Thoracic aorta (tissue), 2 donors: ENCODE results near the gene TRAK2. TPM values are rescaled to one million over a fixed set of nuclear protein-coding genes. Genes with fewer than 3 reads are reported as not detected.

Source experiments
- ATAC-seq: fragments of 150-250 bp; one replicate; pipeline ENCODE4 v1.8.0; 2017; ENCODE audit warnings: low read depth; ENCODE audit not compliant: insufficient number of reproducible peaks, low FRiP score
- DNase-seq: peaks from one replicate; pipeline ENCODE4 v3.0.0-alpha.2; 2020; ENCODE audit warnings: low spot score
- H3K27ac ChIP-seq, 2 donors: fragments of 200-600 bp; sonication (generic); 1 replicate in 1 of 2; 2 replicates in 1 of 2; pipeline ENCODE4 v1.5.1; 2016; ENCODE audit warnings: mild to moderate bottlenecking in 2 of 2, moderate library complexity in 2 of 2
- H3K27me3 ChIP-seq: fragments of 200-600 bp; sonication (generic); replicated peaks from 2 replicates; pipeline ENCODE4 v1.6.0; 2016; ENCODE audit warnings: mild to moderate bottlenecking; ENCODE audit not compliant: insufficient read depth
- H3K36me3 ChIP-seq: fragments of 200-600 bp; sonication (generic); one replicate; pipeline ENCODE4 v1.5.1; 2016
- H3K4me1 ChIP-seq, 2 donors: fragments of 200-600 bp; sonication (generic); 1 replicate in 1 of 2; 2 replicates in 1 of 2; pipeline versions ENCODE4 v1.5.1 to v1.6.0; 2016; ENCODE audit warnings: low read depth in 2 of 2, mild to moderate bottlenecking in 1 of 2; ENCODE audit not compliant: control insufficient read depth in 1 of 2
- H3K4me3 ChIP-seq: fragments of 200-600 bp; sonication (generic); 2 replicates; pipeline ENCODE4 v1.5.1; 2016; ENCODE audit warnings: mild to moderate bottlenecking
- H3K9me3 ChIP-seq: fragments of 200-600 bp; sonication (generic); 2 replicates; pipeline ENCODE4 v1.5.1; 2016
- total RNA-seq, 2 donors: library from RNA; depleted of rRNA; stranded (reverse); fragments of >200 nt; gene quantifications; one replicate each; pipeline versions ENCODE4 v1.1.0 to v1.2.3, GENCODE V29; 2016
- TF ChIP-seq, protein P1 (sequence below): fragments of 200-600 bp; sonication (generic); IDR thresholded peaks from one replicate; pipeline ENCODE4 v1.5.1; 2019; ENCODE audit warnings: antibody characterized with exemption

Gene TRAK2
- total RNA-seq, 2 donors from 2014 or later: 69.3 to 88.5 TPM

DNA sequence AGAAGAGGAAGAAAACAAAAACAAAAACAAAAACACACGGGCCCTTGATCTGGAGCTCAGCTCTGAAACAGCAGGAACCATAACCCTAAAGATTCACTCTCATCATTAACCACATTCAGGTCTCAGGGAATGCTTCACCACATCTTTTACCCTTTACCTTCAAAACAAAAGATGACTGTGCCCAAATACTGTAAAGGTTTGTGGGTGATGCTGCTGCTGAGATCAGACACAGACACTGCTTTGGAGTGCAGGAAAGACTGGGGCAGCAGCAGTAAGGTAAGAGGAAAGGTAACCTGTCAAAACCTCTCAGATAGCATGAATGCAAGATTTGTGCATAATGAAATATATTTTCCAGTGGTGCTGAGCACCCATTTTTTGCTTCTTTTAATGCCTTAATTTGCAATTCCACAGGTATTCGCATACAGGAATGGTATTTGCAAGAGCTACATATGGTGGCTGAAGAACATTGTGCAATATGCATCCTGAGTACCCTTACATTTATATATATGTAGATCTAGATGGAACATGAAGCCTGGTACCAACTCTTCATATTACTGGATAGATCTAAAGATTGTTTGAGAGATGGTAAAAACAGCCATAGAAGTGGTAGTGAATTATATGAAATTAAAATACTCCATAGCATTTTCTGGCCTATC is 90.1 kb downstream of the TRAK2 start:
- DNase-seq: no peak
- H3K4me1 ChIP-seq: peaks cover 3 to 8% of the 10 kb centered on the region in 2 donors
- H3K9me3 ChIP-seq: no peaks in the 10 kb centered on the region
- no peak for ATAC-seq
- no peaks in the 10 kb centered on the region for H3K27me3 ChIP-seq
- no peak overlapping the region for H3K4me3 ChIP-seq
- TF ChIP-seq, protein P1, sequence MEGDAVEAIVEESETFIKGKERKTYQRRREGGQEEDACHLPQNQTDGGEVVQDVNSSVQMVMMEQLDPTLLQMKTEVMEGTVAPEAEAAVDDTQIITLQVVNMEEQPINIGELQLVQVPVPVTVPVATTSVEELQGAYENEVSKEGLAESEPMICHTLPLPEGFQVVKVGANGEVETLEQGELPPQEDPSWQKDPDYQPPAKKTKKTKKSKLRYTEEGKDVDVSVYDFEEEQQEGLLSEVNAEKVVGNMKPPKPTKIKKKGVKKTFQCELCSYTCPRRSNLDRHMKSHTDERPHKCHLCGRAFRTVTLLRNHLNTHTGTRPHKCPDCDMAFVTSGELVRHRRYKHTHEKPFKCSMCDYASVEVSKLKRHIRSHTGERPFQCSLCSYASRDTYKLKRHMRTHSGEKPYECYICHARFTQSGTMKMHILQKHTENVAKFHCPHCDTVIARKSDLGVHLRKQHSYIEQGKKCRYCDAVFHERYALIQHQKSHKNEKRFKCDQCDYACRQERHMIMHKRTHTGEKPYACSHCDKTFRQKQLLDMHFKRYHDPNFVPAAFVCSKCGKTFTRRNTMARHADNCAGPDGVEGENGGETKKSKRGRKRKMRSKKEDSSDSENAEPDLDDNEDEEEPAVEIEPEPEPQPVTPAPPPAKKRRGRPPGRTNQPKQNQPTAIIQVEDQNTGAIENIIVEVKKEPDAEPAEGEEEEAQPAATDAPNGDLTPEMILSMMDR: no peak
- H3K27ac ChIP-seq: no peak overlapping the region
- H3K36me3 ChIP-seq: peaks cover 10% of the 10 kb centered on the region

DNA sequence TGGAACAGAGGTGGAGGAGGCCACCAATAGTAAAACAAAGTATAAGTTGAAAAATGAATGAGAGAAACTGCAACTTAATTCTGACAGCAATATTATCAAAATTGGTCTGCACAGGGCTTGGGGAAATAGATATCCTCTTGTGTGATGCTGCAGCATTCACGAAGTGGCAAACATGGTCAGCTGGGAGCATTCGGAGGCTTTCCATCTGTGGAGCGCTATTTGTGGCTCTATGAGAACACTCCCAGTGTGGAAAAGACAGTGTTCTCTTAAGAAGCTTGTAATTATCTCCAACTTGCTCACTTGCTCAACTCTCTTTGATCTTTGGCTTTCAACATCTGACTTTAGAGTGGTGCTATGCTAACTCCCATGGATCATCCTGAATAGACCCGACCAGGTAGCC is 91.0 kb downstream of the TRAK2 start:
- peaks cover 10% of the 10 kb centered on the region for H3K36me3 ChIP-seq
- H3K4me1 ChIP-seq: peaks cover 3 to 8% of the 10 kb centered on the region in 2 donors
- ATAC-seq (no peak), DNase-seq (no peak)
- no peaks in the 10 kb centered on the region for H3K27me3 ChIP-seq
- no peak overlapping the region for H3K27ac ChIP-seq
- TF ChIP-seq, protein P1: no peak
- no peak overlapping the region for H3K4me3 ChIP-seq
- no peaks in the 10 kb centered on the region for H3K9me3 ChIP-seq

DNA sequence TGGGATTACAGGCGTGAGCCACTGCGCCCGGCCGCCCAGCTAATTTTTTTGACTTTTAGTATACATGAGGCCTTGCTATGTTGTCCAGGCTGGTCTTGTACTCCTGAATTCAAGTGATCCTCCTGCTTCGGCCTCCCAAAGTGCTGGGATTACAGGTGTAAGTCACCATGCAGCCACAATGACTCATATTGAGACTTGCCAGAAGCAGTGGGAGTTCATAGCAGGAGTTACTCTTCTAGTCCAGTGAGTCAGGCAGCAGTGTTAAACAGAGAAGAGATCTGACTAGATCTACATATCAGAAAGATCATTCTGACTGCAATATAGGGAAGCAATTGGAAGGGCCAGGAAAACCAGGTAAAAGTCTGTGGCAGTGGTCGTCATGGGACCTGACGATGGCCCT is 92.6 kb downstream of the TRAK2 start:
- peaks cover 13% of the 10 kb centered on the region for H3K36me3 ChIP-seq
- no peak for ATAC-seq
- no peaks in the 10 kb centered on the region for H3K27me3 ChIP-seq
- no peak overlapping the region for H3K27ac ChIP-seq
- no peak for DNase-seq
- no peak overlapping the region for H3K4me3 ChIP-seq
- H3K9me3 ChIP-seq: no peaks in the 10 kb centered on the region
- TF ChIP-seq, protein P1: no peak
- peaks cover 3 to 9% of the 10 kb centered on the region in 2 donors for H3K4me1 ChIP-seq

DNA sequence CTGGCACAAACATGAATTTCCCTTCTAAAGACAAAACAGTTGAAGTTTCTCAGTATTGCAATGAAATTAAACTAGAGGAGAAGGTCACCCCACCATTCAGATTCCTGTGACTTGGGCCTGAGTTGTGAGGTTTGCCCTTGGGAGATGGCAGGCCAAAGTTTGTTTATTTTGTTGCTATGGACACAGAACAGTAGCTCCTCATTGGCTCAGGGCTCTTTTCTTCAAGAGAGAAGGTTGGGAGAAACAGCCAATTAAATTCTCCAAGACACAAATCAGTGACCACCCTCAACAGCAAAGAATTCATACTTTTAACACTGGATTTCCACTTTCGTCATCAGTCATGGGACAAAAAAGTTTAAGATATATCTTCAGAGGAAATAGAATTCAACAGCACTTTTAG is 94.0 kb downstream of the TRAK2 start, which contains the start of gene FLACC1:
TSS of gene FLACC1 (minus strand) at position 125 of the 400 bp plus-strand sequence. CDS start 5,941 bp downstream, outside the sequence.
- ATAC-seq (peak; percentile 90), DNase-seq (no peak)
- Histone ChIP-seq H3K27ac (peak within 1 kb of the TSS in 1 of 2 donors; percentile 67), H3K4me3 (peak within 1 kb of the TSS; percentile 49), H3K36me3 (peaks cover 6% of the 10 kb centered on the region), H3K4me1 (peaks cover 3 to 21% of the 10 kb centered on the region in 2 donors), H3K27me3 (no peaks in the 10 kb centered on the region), H3K9me3 (no peaks in the 10 kb centered on the region)
- TF ChIP-seq, protein P1: no peak

DNA sequence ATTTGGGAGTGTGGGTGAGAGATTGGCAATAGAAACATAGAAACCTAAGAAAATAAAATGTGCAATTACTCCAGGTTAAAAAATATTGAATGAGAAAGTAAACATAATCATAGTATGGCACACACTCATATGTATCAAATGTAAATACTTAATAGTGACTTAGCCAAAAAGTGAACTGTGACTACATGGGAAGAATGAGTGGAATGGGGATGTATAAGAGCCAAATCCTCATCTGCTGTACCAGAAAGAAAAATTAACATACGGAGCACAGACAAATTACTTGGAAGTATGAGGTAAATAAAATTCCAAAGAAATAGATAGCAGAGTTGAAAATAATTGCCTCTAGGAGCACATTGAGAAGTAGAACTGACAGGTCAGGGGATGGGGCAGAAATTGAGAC is 98.1 kb downstream of the TRAK2 start:
- DNase-seq (no peak), ATAC-seq (no peak)
- Histone ChIP-seq H3K4me1 (peaks cover 3 to 21% of the 10 kb centered on the region in 2 donors), H3K36me3 (peaks cover 12% of the 10 kb centered on the region), H3K4me3 (no peak overlapping the region), H3K27ac (peak overlapping the region; percentile 38 to 44), H3K9me3 (no peaks in the 10 kb centered on the region), H3K27me3 (no peaks in the 10 kb centered on the region)
- TF ChIP-seq, protein P1: no peak
